HEK293 (cell line): ENCODE results near the gene RND1.

Experiments used
- CTCF ChIA-PET: fragments of 350-600 bp; formaldehyde crosslinking; extraction: SDS; loops from one replicate; lab custom pipeline; 2021; ENCODE audit warnings: antibody characterized with exemption; lab: Yijun Ruan, JAX
- POLR2A ChIA-PET: fragments of 300-600 bp; formaldehyde crosslinking; extraction: SDS; loops from one replicate; lab custom pipeline; 2020; ENCODE audit warnings: antibody characterized with exemption, inconsistent platforms; lab: Yijun Ruan, JAX
- H3K27ac ChIP-seq: fragments of 200-500 bp; sonication (Bioruptor generic); 2 replicates; pipeline ENCODE4 v1.5.1; 2014; ENCODE audit warnings: low read depth, low read length, control low read depth, inconsistent platforms; ENCODE audit errors: extremely low read depth
- H3K36me3 ChIP-seq, 2 experiments: fragments of 200-500 bp in 1 of 2; sonication (Bioruptor generic) in 1 of 2; 1 replicate in 1 of 2; 2 replicates in 1 of 2; pipeline ENCODE4 v1.5.1; 2014 to 2017; ENCODE audit warnings: inconsistent platforms in 2 of 2, low read length in 2 of 2; ENCODE audit not compliant: control insufficient read depth in 2 of 2, insufficient read depth in 1 of 2
- H3K4me1 ChIP-seq: fragments of 200-500 bp; sonication (Bioruptor generic); 2 replicates; pipeline ENCODE4 v1.5.1; 2014; ENCODE audit warnings: mild to moderate bottlenecking, low read length, inconsistent platforms; ENCODE audit not compliant: control insufficient read depth, insufficient read depth
- H3K4me3 ChIP-seq: 2 replicates; pipeline ENCODE4 v1.5.1; 2011; ENCODE audit warnings: low read depth, mild to moderate bottlenecking, control low read depth, low read length, moderate library complexity
- H3K9me3 ChIP-seq: fragments of 200-500 bp; sonication (Bioruptor generic); 2 replicates; pipeline ENCODE4 v1.5.1; 2014; ENCODE audit warnings: low read depth, low read length, inconsistent platforms; ENCODE audit not compliant: control insufficient read depth, insufficient read depth
- GLIS1 ChIP-seq: fragments of 450-650 bp; formaldehyde crosslinking; IDR thresholded peaks from 2 replicates; pipeline ENCODE4 v1.5.1; 2016; ENCODE audit warnings: missing biosample characterization, missing genetic modification characterization
- HOXC10 ChIP-seq: sonication (generic); formaldehyde crosslinking; IDR thresholded peaks from 2 replicates; pipeline ENCODE4 v1.8.1; 2023; ENCODE audit warnings: mild to moderate bottlenecking, missing genetic modification reagents
- PBX3 ChIP-seq: sonication (generic); formaldehyde crosslinking; IDR thresholded peaks from 2 replicates; pipeline ENCODE4 v1.8.1; 2022; ENCODE audit warnings: mild to moderate bottlenecking, moderate library complexity, missing genetic modification reagents
- ZBTB10 ChIP-seq: fragments of 450-650 bp; formaldehyde crosslinking; IDR thresholded peaks from 2 replicates; pipeline ENCODE4 v1.5.1; 2016; ENCODE audit warnings: missing biosample characterization, missing genetic modification characterization
- ZNF169 ChIP-seq: fragments of 450-650 bp; formaldehyde crosslinking; IDR thresholded peaks from 2 replicates; pipeline ENCODE4 v1.5.1; 2016; ENCODE audit warnings: missing biosample characterization, missing genetic modification characterization
- ZNF202 ChIP-seq: fragments of 450-650 bp; formaldehyde crosslinking; IDR thresholded peaks from 2 replicates; pipeline ENCODE4 v1.5.1; 2016; ENCODE audit warnings: missing biosample characterization, missing genetic modification characterization, borderline replicate concordance
- ZNF211 ChIP-seq: fragments of 450-650 bp; formaldehyde crosslinking; IDR thresholded peaks from 2 replicates; pipeline ENCODE4 v1.5.1; 2016; ENCODE audit warnings: low read depth, missing biosample characterization, missing genetic modification characterization
- ZNF302 ChIP-seq: fragments of 450-650 bp; formaldehyde crosslinking; IDR thresholded peaks from 2 replicates; pipeline ENCODE4 v1.5.1; 2016; ENCODE audit warnings: missing biosample characterization, missing genetic modification characterization, low read depth
- ZNF423 ChIP-seq: fragments of 450-650 bp; formaldehyde crosslinking; IDR thresholded peaks from 2 replicates; pipeline ENCODE4 v1.5.1; 2016; ENCODE audit warnings: missing biosample characterization, missing genetic modification characterization
- ZNF513 ChIP-seq: fragments of 450-650 bp; IDR thresholded peaks from 2 replicates; pipeline ENCODE4 v1.5.1; 2018; ENCODE audit warnings: missing biosample characterization, missing genetic modification characterization
- ZNF518A ChIP-seq: fragments of 450-650 bp; formaldehyde crosslinking; conservative IDR thresholded peaks from 2 replicates; pipeline ENCODE4 v1.5.1; 2016; ENCODE audit warnings: low read depth, missing biosample characterization, missing genetic modification characterization
- ZNF548 ChIP-seq: fragments of 450-650 bp; formaldehyde crosslinking; IDR thresholded peaks from 2 replicates; pipeline ENCODE4 v1.5.1; 2016; ENCODE audit warnings: missing biosample characterization, missing genetic modification characterization
- ZNF549 ChIP-seq: fragments of 450-650 bp; IDR thresholded peaks from 2 replicates; pipeline ENCODE4 v1.5.1; 2018; ENCODE audit warnings: missing biosample characterization, missing genetic modification characterization, mild to moderate bottlenecking, inconsistent platforms, moderate library complexity
- ZNF837 ChIP-seq: fragments of 450-650 bp; formaldehyde crosslinking; IDR thresholded peaks from 2 replicates; pipeline ENCODE4 v1.5.1; 2016; ENCODE audit warnings: missing biosample characterization, missing genetic modification characterization
- TF ChIP-seq, protein P1 (sequence below): fragments of 450-650 bp; formaldehyde crosslinking; IDR thresholded peaks from 2 replicates; pipeline ENCODE4 v1.5.1; 2017; ENCODE audit warnings: missing biosample characterization, missing genetic modification characterization
- TF ChIP-seq, protein P2 (sequence below): fragments of 450-650 bp; formaldehyde crosslinking; IDR thresholded peaks from 2 replicates; pipeline ENCODE4 v1.5.1; 2016; ENCODE audit warnings: missing biosample characterization, missing genetic modification characterization
- TF ChIP-seq, protein P3 (sequence below): fragments of 450-650 bp; formaldehyde crosslinking; IDR thresholded peaks from 2 replicates; pipeline ENCODE4 v1.5.0; 2017; ENCODE audit warnings: missing biosample characterization, missing genetic modification characterization, borderline replicate concordance
- TF ChIP-seq, protein P4 (sequence below): fragments of 450-650 bp; formaldehyde crosslinking; IDR thresholded peaks from 2 replicates; pipeline ENCODE4 v1.5.1; 2016; ENCODE audit warnings: missing biosample characterization, missing genetic modification characterization

The RND1 gene

DNA sequence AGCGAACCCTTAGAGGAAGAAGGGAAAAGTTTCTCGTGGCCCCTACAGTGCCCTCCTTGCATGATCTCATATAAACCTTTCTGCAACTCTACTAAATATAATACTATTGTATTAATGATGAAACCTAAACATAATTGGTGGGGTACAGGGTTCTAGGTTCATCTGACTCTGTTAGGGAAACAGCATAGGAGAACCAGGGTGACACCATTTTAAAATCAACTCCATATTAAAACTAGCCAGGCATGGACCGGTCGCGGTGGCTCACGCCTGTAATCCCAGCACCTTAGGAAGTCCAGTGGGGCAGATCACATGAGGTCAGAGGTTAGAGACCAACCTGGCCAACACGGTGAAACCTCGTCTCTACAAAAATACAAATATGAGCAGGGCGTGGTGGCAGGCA lies 15.0 kb upstream of the RND1 start:
- H3K9me3 ChIP-seq: no peaks in the 10 kb centered on the region
- no peak for TF ChIP-seq ZBTB10 (tag by site-specific recombination)
- TF ChIP-seq ZNF302 (tag by site-specific recombination): no peak
- no peak for TF ChIP-seq ZNF837 (tag by site-specific recombination)
- TF ChIP-seq ZNF202: no peak
- no peak for TF ChIP-seq ZNF513
- no peak for TF ChIP-seq GLIS1
- no peak for TF ChIP-seq ZNF548 (tag by site-specific recombination)
- TF ChIP-seq, protein P1, sequence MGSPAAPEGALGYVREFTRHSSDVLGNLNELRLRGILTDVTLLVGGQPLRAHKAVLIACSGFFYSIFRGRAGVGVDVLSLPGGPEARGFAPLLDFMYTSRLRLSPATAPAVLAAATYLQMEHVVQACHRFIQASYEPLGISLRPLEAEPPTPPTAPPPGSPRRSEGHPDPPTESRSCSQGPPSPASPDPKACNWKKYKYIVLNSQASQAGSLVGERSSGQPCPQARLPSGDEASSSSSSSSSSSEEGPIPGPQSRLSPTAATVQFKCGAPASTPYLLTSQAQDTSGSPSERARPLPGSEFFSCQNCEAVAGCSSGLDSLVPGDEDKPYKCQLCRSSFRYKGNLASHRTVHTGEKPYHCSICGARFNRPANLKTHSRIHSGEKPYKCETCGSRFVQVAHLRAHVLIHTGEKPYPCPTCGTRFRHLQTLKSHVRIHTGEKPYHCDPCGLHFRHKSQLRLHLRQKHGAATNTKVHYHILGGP (tag by site-specific recombination): no peak
- no peak for TF ChIP-seq ZNF423
- TF ChIP-seq, protein P2, sequence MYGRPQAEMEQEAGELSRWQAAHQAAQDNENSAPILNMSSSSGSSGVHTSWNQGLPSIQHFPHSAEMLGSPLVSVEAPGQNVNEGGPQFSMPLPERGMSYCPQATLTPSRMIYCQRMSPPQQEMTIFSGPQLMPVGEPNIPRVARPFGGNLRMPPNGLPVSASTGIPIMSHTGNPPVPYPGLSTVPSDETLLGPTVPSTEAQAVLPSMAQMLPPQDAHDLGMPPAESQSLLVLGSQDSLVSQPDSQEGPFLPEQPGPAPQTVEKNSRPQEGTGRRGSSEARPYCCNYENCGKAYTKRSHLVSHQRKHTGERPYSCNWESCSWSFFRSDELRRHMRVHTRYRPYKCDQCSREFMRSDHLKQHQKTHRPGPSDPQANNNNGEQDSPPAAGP: no peak
- TF ChIP-seq HOXC10: no peak
- no peak for TF ChIP-seq ZNF549 (tag by site-specific recombination)
- TF ChIP-seq ZNF211: no peak
- TF ChIP-seq ZNF518A (tag by site-specific recombination): no peak
- TF ChIP-seq, protein P3, sequence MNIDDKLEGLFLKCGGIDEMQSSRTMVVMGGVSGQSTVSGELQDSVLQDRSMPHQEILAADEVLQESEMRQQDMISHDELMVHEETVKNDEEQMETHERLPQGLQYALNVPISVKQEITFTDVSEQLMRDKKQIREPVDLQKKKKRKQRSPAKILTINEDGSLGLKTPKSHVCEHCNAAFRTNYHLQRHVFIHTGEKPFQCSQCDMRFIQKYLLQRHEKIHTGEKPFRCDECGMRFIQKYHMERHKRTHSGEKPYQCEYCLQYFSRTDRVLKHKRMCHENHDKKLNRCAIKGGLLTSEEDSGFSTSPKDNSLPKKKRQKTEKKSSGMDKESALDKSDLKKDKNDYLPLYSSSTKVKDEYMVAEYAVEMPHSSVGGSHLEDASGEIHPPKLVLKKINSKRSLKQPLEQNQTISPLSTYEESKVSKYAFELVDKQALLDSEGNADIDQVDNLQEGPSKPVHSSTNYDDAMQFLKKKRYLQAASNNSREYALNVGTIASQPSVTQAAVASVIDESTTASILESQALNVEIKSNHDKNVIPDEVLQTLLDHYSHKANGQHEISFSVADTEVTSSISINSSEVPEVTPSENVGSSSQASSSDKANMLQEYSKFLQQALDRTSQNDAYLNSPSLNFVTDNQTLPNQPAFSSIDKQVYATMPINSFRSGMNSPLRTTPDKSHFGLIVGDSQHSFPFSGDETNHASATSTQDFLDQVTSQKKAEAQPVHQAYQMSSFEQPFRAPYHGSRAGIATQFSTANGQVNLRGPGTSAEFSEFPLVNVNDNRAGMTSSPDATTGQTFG (tag by site-specific recombination): no peak
- TF ChIP-seq, protein P4, sequence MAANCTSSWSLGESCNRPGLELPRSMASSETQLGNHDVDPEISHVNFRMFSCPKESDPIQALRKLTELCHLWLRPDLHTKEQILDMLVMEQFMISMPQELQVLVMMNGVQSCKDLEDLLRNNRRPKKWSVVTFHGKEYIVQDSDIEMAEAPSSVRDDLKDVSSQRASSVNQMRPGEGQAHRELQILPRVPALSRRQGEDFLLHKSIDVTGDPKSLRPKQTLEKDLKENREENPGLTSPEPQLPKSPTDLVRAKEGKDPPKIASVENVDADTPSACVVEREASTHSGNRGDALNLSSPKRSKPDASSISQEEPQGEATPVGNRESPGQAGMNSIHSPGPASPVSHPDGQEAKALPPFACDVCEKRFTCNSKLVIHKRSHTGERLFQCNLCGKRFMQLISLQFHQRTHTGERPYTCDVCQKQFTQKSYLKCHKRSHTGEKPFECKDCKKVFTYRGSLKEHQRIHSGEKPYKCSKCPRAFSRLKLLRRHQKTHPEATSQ (tag by site-specific recombination): no peak
- TF ChIP-seq ZNF169 (tag by site-specific recombination): no peak
- no peak for TF ChIP-seq PBX3
- no peak overlapping the region for H3K4me3 ChIP-seq
- POLR2A ChIA-PET: interaction anchor here (0.8 to 3.4 kb wide), 3 partner anchors 12 to 28 kb away, joined by 3 to 24 read pairs (median 8); partner anchors contain the start of genes DDX23 and RND1
- H3K27ac ChIP-seq: no peak overlapping the region
- H3K36me3 ChIP-seq: no peaks in the 10 kb centered on the region
- CTCF ChIA-PET: interaction anchor here (0.6 to 8.3 kb wide), 4 partner anchors 10 to 27 kb away, joined by 3 to 64 read pairs (median 23); partner anchors contain the start of gene DDX23
- H3K4me1 ChIP-seq: peaks cover 20% of the 10 kb centered on the region
